K562 (cell line): ENCODE data around the gene COX18. TPM values are rescaled to one million over a fixed set of nuclear protein-coding genes. Genes with fewer than 3 reads are reported as not detected.
A peak's percentile ranks its signal among the peaks of the same experiment; 100 is the strongest.

Experiments used
- ARID1B ChIP-seq: fragments of 450-650 bp; IDR thresholded peaks from 2 replicates; pipeline ENCODE4 v1.6.1; 2016; ENCODE audit warnings: antibody characterized with exemption, mild to moderate bottlenecking, inconsistent platforms
- ARID3B ChIP-seq: fragments of 250-450 bp; sonication (Bioruptor Pico); IDR thresholded peaks from 2 replicates; pipeline ENCODE4 v1.4.0; 2020; ENCODE audit warnings: borderline replicate concordance
- CGGBP1 ChIP-seq: fragments of 250-450 bp; sonication (Bioruptor Pico); IDR thresholded peaks from 2 replicates; pipeline ENCODE4 v1.9.0; 2021; ENCODE audit warnings: mild to moderate bottlenecking
- HMG20B ChIP-seq: fragments of 250-450 bp; sonication (Bioruptor Pico); IDR thresholded peaks from 2 replicates; pipeline ENCODE4 v1.5.0; 2021; ENCODE audit warnings: mild to moderate bottlenecking
- KAT2B ChIP-seq: IDR thresholded peaks from one replicate; pipeline ENCODE4 v1.6.1; 2012; ENCODE audit warnings: low read depth, mild to moderate bottlenecking, control low read depth, inconsistent platforms, low read length, moderate library complexity
- KDM2B ChIP-seq: fragments of 250-450 bp; sonication (Bioruptor Pico); IDR thresholded peaks from 2 replicates; pipeline ENCODE4 v1.8.0; 2021; ENCODE audit warnings: mild to moderate bottlenecking, moderate library complexity
- MCM5 ChIP-seq: fragments of 450-650 bp; IDR thresholded peaks from 2 replicates; pipeline ENCODE4 v1.6.1; 2016; ENCODE audit warnings: low read depth
- MLLT1 ChIP-seq, 2 experiments: fragments of 450-650 bp; IDR thresholded peaks; 2 replicates each; pipeline ENCODE4 v1.6.1; 2016
- PHF20 ChIP-seq: fragments of 450-650 bp; IDR thresholded peaks from 2 replicates; pipeline ENCODE4 v1.6.1; 2018; ENCODE audit not compliant: partially characterized antibody
- RBM15 ChIP-seq: fragments of 200-400 bp; formaldehyde crosslinking; IDR thresholded peaks from 2 replicates; pipeline ENCODE4 v1.6.1; 2018; ENCODE audit warnings: mild to moderate bottlenecking, low read length, moderate library complexity; ENCODE audit not compliant: insufficient read depth
- RBM39 ChIP-seq: fragments of 200-400 bp; formaldehyde crosslinking; optimal IDR thresholded peaks from 2 replicates; pipeline ENCODE3; 2018; ENCODE audit warnings: low read depth, low read length
- SMAD4 ChIP-seq: fragments of 250-450 bp; sonication (Bioruptor Pico); conservative IDR thresholded peaks from 2 replicates; pipeline ENCODE4 v1.8.0; 2021; ENCODE audit warnings: inconsistent platforms, mild to moderate bottlenecking, moderate library complexity
- SMARCE1 ChIP-seq: fragments of 450-650 bp; IDR thresholded peaks from 2 replicates; pipeline ENCODE4 v1.7.1; 2016; ENCODE audit warnings: mild to moderate bottlenecking
- ZBTB11 ChIP-seq, 3 experiments: fragments of 200-800 bp in 1 of 3; fragments of 250-450 bp in 1 of 3; fragments of 450-650 bp in 1 of 3; sonication (Bioruptor Pico) in 1 of 3; sonication (Bioruptor generic) in 1 of 3; formaldehyde crosslinking in 1 of 3; IDR thresholded peaks; 2 replicates each; pipeline versions ENCODE4 v1.6.1 to v1.8.0; 2016 to 2022; ENCODE audit warnings: mild to moderate bottlenecking in 2 of 3, missing genetic modification characterization in 2 of 3, missing compliant biosample characterization in 1 of 3, moderate library complexity in 1 of 3
- ZNF12 ChIP-seq: sonication (generic); formaldehyde crosslinking; IDR thresholded peaks from 2 replicates; pipeline ENCODE4 v1.4.0; 2020; ENCODE audit warnings: mild to moderate bottlenecking, missing genetic modification reagents
- ZNF75A ChIP-seq: fragments of 450-650 bp; formaldehyde crosslinking; IDR thresholded peaks from 2 replicates; pipeline ENCODE4 v1.4.0; 2020; ENCODE audit warnings: mild to moderate bottlenecking
- polyA plus RNA-seq, 8 experiments: library from polyadenylated mRNA; depleted of rRNA in 4 of 8; stranded (reverse) in 5 of 8; unstranded in 3 of 8; fragments of >200 nt; fragmentation: Nextera tagmentation in 2 of 8; fragmentation: Illumina TruSeq in 1 of 8; extraction: Ambion mirVana in 2 of 8; extraction: Trizol in 1 of 8; gene quantifications; 2 replicates each; pipeline versions ENCODE4 v1.2.1 to v1.2.3, GENCODE V29; 2011 to 2014; ENCODE audit warnings: inconsistent platforms in 1 of 8, missing spikeins in 1 of 8
- total RNA-seq, 7 experiments: library from RNA; depleted of rRNA in 6 of 7; stranded (reverse); fragments of >200 nt in 6 of 7; fragmentation: Illumina TruSeq in 2 of 7; extraction: Trizol in 2 of 7; gene quantifications; 2 replicates each; pipeline versions ENCODE4 v1.2.1 to v1.2.3, GENCODE V29; 2011 to 2021; ENCODE audit warnings: low replicate concordance in 1 of 7

Gene COX18
- total and polyA plus RNA-seq, 9 of the 15 experiments (the other 6 are each of a cell fraction or from before 2014, with no cell fraction given), result 7.0 to 21.3 (median 14.7) TPM

GRCh38 chr4:73103799-73104503 lies 34.4 kb upstream of the COX18 start (continued):
- TF ChIP-seq ARID3B (no peak), ZBTB11 (CRISPR knock-in tag; IDR thresholded peaks at IDR 0.05) (no peak), PHF20 (no peak), KDM2B (CRISPR knock-in tag) (no peak), RBM15 (no peak), ZNF12 (CRISPR knock-in tag) (no peak), ARID1B (peak; percentile 18; the same call in 1 of the 2 replicates), MLLT1 (IDR thresholded peaks at IDR 0.05) (no peak), KAT2B (no peak), RBM39 (no peak), SMARCE1 (no peak), ZNF75A (no peak), HMG20B (no peak), MCM5 (no peak), SMAD4 (CRISPR knock-in tag) (no peak), CGGBP1 (CRISPR knock-in tag) (no peak)
